Measurements from ENCODE around the gene CDT1.

The CDT1 gene

GRCh38 chr16:88834670-88835069, 31.1 kb downstream of the CDT1 start:
- no peak for DNase-seq (ENCODE audit: low read depth)
- no peak overlapping the region for H3K4me3 ChIP-seq (ENCODE audit: low read length)
- no peak for TF ChIP-seq CTCF (IDR thresholded peaks at IDR 0.05; ENCODE audit: insufficient read depth, low read depth, low read length, missing control alignments)

- DNase-seq (ENCODE audit: low read depth): no peak
- no peak overlapping the region for H3K4me3 ChIP-seq (ENCODE audit: low read length)
- no peak for TF ChIP-seq CTCF (IDR thresholded peaks at IDR 0.05; ENCODE audit: insufficient read depth, low read depth, low read length, missing control alignments)
These were observed 31.8 kb downstream of the CDT1 start for GRCh38 chr16:88835383-88835782.

- no peak overlapping the region for H3K4me3 ChIP-seq (ENCODE audit: low read length)
- TF ChIP-seq CTCF (IDR thresholded peaks at IDR 0.05; ENCODE audit: insufficient read depth, low read depth, low read length, missing control alignments): no peak
- DNase-seq (ENCODE audit: low read depth): no peak
These were observed 32.2 kb downstream of the CDT1 start for GRCh38 chr16:88835818-88836217.

GRCh38 chr16:88836791-88837190, 33.2 kb downstream of the CDT1 start:
- H3K4me3 ChIP-seq (ENCODE audit: low read length): no peak overlapping the region
- no peak for TF ChIP-seq CTCF (IDR thresholded peaks at IDR 0.05; ENCODE audit: insufficient read depth, low read depth, low read length, missing control alignments)
- no peak for DNase-seq (ENCODE audit: low read depth)

- no peak for TF ChIP-seq CTCF (IDR thresholded peaks at IDR 0.05; ENCODE audit: insufficient read depth, low read depth, low read length, missing control alignments)
- no peak for DNase-seq (ENCODE audit: low read depth)
These were observed 34.2 kb downstream of the CDT1 start for GRCh38 chr16:88837806-88838205.

GRCh38 chr16:88838566-88838965, 35.0 kb downstream of the CDT1 start:
- no peak for TF ChIP-seq CTCF (IDR thresholded peaks at IDR 0.05; ENCODE audit: insufficient read depth, low read depth, low read length, missing control alignments)
- H3K4me3 ChIP-seq (ENCODE audit: low read length): no peak overlapping the region
- no peak for DNase-seq (ENCODE audit: low read depth)

More at GRCh38 chr16:88837806-88838205, 34.2 kb downstream of the CDT1 start:
- H3K4me3 ChIP-seq (ENCODE audit: low read length): no peak overlapping the region

GRCh38 chr16:88839026-88839529, 35.5 kb downstream of the CDT1 start:
- no peak overlapping the region for H3K4me3 ChIP-seq (ENCODE audit: low read length)
- TF ChIP-seq CTCF (IDR thresholded peaks at IDR 0.05; ENCODE audit: insufficient read depth, low read depth, low read length, missing control alignments): no peak
- DNase-seq (ENCODE audit: low read depth): no peak

All from epithelial cell of esophagus (primary cell).